Measurements from ENCODE around the gene HOOK2. TPM values are rescaled to one million over a fixed set of nuclear protein-coding genes. Genes with fewer than 3 reads are reported as not detected.

Gene HOOK2
- total and polyA plus RNA-seq, 2 experiments from 2014 or later = 56.9 to 86.4 TPM

DNA sequence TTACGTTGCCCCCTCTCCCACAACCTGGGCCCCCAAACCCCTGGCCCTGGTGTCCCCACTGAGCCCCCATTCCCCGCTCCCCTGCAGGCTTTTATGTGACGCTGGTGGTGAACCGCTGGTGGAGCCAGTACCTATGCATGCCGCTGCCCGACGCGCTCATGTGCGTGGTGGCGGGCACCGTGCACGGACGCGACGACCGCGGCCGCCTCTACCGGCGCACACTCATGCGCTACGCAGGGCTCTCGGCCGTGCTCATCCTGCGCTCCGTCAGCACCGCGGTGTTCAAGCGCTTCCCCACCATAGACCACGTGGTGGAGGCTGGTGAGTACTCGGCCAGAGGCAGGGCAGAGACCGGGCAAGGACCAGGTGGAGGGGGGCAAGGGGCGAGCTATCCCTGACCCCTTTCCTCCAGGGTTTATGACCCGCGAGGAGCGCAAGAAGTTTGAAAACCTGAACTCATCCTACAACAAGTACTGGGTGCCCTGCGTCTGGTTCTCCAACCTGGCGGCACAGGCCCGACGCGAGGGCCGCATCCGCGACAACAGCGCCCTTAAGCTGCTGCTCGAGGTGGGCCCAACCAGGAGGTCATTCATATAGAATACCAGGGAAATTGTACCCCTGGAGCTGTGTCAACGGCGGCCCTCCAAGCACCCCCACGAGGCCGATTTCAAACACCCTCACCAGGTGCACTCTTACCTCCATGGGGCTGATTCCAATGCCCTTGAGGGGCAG is 20.7 kb downstream of the HOOK2 start:
- peak; percentile 34 for DNase-seq (ENCODE audit: low spot score)
- no peak overlapping the region for H3K4me3 ChIP-seq
- H3K27ac ChIP-seq (ENCODE audit: low read depth) = no peak overlapping the region
- H3K27me3 ChIP-seq (ENCODE audit: insufficient read depth) = peaks cover 11% of the 10 kb centered on the region; the same call in 1 of the 2 replicates
- no peak overlapping the region for H3K4me3 Mint-ChIP-seq
- H3K27ac Mint-ChIP-seq = no peak overlapping the region
- H3K36me3 ChIP-seq (ENCODE audit: insufficient read depth) = no peaks in the 10 kb centered on the region
- no peak for TF ChIP-seq ZNF462 (CRISPR knock-in tag; IDR thresholded peaks at IDR 0.05)
- TF ChIP-seq POLR2AphosphoS5 (IDR thresholded peaks at IDR 0.05; ENCODE audit: low read depth) = no peak
- no peak for TF ChIP-seq EZH2 (IDR thresholded peaks at IDR 0.05; ENCODE audit: low read depth, unreplicated experiment)
- no peak for ATAC-seq
- no peaks in the 10 kb centered on the region for H3K9me2 ChIP-seq (ENCODE audit: insufficient read depth)
- no peaks in the 10 kb centered on the region; the same call in 2 of the 3 replicates for H3K9me3 Mint-ChIP-seq
- no peak overlapping the region for H2AFZ ChIP-seq
- peaks cover 20% of the 10 kb centered on the region; the same call in 2 of the 3 replicates for H3K4me1 Mint-ChIP-seq
- peaks cover 7% of the 10 kb centered on the region; the same call in 1 of the 2 replicates for H3F3A ChIP-seq (replicated peaks; ENCODE audit: low read depth)
- H3K27me3 Mint-ChIP-seq (ENCODE audit: insufficient read depth, low read depth, poor library complexity) = peaks cover 23% of the 10 kb centered on the region
- no peak overlapping the region for H3K4me2 ChIP-seq
- H3K4me1 ChIP-seq (ENCODE audit: insufficient read depth) = no peaks in the 10 kb centered on the region; the same call in 1 of the 2 replicates
- H3K36me3 Mint-ChIP-seq (ENCODE audit: low read depth) = no peaks in the 10 kb centered on the region
- peaks cover 4% of the 10 kb centered on the region; the same call in 1 of the 2 replicates for H4K20me1 ChIP-seq (replicated peaks; ENCODE audit: insufficient read depth)
- no peaks in the 10 kb centered on the region for H3K79me2 ChIP-seq (replicated peaks; ENCODE audit: insufficient read depth)
